GM12865 (cell line): ENCODE measurements around the gene DARS2.
A peak's percentile ranks its signal among the peaks of the same experiment; 100 is the strongest.

Experiments used
- DNase-seq: peaks from one replicate; pipeline ENCODE4 v3.0.0; 2010; ENCODE audit warnings: low read depth
- H3K4me3 ChIP-seq: 2 replicates; pipeline ENCODE4 v1.5.1; 2011; ENCODE audit warnings: mild to moderate bottlenecking, low read depth, low read length, control low read depth
- TF ChIP-seq, protein P1 (sequence below): IDR thresholded peaks from 2 replicates; pipeline ENCODE4 v1.5.1; 2011; ENCODE audit warnings: low read length, control low read depth, low read depth, inconsistent platforms; ENCODE audit not compliant: insufficient read depth; ENCODE audit errors: missing control alignments

Gene DARS2

GRCh38 chr1:173867141-173867752, 42.8 kb downstream of the DARS2 start:
- DNase-seq: no peak
- peak overlapping the region; percentile 83 for H3K4me3 ChIP-seq
- TF ChIP-seq, protein P1, sequence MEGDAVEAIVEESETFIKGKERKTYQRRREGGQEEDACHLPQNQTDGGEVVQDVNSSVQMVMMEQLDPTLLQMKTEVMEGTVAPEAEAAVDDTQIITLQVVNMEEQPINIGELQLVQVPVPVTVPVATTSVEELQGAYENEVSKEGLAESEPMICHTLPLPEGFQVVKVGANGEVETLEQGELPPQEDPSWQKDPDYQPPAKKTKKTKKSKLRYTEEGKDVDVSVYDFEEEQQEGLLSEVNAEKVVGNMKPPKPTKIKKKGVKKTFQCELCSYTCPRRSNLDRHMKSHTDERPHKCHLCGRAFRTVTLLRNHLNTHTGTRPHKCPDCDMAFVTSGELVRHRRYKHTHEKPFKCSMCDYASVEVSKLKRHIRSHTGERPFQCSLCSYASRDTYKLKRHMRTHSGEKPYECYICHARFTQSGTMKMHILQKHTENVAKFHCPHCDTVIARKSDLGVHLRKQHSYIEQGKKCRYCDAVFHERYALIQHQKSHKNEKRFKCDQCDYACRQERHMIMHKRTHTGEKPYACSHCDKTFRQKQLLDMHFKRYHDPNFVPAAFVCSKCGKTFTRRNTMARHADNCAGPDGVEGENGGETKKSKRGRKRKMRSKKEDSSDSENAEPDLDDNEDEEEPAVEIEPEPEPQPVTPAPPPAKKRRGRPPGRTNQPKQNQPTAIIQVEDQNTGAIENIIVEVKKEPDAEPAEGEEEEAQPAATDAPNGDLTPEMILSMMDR: no peak

- TF ChIP-seq, protein P1: no peak
- peak within 1 kb of the TSS; percentile 83 for H3K4me3 ChIP-seq
- peak; percentile 100 for DNase-seq
These were observed 43.3 kb downstream of the DARS2 start, which contains the start of gene GAS5 for GRCh38 chr1:173867753-173868265. GAS5 (minus strand) TSS chr1:173867989.

- peak; percentile 97 for DNase-seq
- peak within 1 kb of the TSS; percentile 83 for H3K4me3 ChIP-seq
- TF ChIP-seq, protein P1: no peak
These were observed 44.0 kb downstream of the DARS2 start, which contains the start of gene ZBTB37 for GRCh38 chr1:173868266-173869020. ZBTB37 (plus strand) TSS chr1:173868380; CDS start chr1:173870226, 1,846 bp downstream.

DNA sequence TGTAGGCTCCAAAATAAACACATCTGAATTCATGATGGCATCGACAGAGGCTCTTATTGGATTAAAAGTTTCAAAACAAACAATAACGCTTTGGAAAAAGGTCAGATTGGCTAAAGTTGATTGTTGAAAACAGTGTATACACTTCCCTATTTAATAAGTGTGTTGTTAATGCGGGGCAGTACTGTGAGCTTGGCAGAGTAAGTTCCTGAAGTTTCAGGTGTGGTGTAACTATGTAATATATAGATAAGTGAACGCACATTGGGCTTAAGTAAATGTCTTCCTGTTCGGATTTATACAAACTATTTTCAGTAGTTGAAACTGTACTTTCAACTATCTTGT, 44.5 kb downstream of the DARS2 start:
- TF ChIP-seq, protein P1: no peak

DNA sequence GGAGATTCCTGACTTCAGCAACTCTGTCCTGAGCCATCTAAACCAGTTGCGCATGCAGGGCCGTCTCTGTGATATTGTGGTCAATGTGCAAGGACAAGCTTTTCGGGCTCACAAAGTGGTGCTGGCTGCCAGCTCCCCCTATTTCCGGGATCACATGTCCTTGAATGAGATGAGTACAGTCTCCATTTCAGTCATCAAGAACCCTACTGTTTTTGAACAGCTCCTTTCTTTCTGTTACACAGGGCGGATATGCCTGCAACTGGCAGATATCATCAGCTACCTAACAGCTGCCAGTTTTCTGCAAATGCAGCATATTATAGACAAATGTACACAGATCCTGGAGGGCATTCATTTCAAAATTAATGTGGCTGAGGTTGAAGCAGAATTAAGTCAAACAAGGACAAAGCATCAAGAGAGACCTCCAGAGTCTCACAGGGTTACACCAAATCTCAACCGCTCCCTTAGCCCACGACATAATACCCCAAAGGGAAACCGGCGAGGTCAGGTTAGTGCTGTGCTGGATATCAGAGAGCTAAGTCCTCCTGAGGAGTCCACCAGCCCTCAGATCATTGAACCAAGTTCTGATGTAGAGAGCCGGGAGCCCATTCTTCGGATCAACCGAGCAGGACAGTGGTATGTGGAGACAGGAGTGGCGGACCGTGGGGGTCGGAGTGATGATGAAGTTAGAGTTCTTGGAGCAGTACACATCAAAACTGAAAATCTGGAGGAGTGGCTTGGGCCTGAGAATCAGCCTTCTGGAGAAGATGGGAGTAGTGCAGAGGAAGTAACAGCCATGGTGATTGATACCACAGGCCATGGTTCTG, 46.0 kb downstream of the DARS2 start:
- DNase-seq: peak; percentile 91
- peak overlapping the region; percentile 68 for H3K4me3 ChIP-seq
- TF ChIP-seq, protein P1: no peak

More for the DNA sequence above, 44.5 kb downstream of the DARS2 start:
- peak overlapping the region; percentile 68 for H3K4me3 ChIP-seq
- no peak for DNase-seq

DNA sequence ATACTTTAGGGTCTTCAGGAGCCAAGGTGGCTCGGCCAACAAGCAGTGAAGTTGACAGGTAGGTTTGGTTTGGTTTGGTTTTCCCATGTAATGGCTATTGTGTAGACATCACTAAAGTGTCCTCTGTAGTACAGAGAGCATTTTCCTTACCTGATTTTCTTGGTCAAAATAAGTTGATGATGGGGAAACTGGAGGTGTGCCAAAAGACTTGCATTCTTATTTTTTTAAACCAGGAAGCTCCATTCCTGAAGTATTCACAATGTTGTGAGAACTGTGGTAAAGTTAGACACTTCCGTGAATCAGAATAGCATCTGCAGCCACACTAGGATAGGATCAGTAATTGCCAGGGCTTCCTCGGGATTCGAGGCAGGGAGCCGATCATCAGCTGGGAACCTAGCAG, 46.6 kb downstream of the DARS2 start:
- no peak for DNase-seq
- TF ChIP-seq, protein P1: no peak
- no peak overlapping the region for H3K4me3 ChIP-seq
